Activated CD4-positive, alpha-beta T cell treated with anti-CD3 and anti-CD28 coated beads, Interleukin-2, amount 50 U/mL, for 16 hours (primary cell): Measurements from ENCODE around the gene PLPP3.

Source experiments
- DNase-seq: peaks from one replicate; pipeline ENCODE4 v3.0.0-alpha.2; 2020

PLPP3 gene

DNA sequence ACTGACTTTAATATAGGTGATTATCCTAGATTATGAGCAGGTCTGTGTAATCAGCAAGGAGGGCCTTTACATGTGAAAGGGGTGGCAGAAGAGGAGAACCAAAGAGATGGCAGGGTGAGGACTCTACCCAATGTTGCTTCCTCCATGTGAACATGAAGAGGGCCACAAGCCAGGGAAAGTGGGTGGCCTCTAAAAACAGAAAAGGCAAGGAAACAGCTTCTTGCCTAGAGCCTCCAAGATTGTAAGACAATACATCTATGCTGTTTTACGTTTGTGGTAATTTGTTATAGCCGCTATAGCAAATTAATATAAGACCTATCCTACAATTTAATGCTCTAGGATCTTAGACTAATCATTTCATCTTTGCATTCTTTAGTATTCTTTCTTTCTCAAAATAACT is 85.5 kb downstream of the PLPP3 start:
- DNase-seq: no peak

DNA sequence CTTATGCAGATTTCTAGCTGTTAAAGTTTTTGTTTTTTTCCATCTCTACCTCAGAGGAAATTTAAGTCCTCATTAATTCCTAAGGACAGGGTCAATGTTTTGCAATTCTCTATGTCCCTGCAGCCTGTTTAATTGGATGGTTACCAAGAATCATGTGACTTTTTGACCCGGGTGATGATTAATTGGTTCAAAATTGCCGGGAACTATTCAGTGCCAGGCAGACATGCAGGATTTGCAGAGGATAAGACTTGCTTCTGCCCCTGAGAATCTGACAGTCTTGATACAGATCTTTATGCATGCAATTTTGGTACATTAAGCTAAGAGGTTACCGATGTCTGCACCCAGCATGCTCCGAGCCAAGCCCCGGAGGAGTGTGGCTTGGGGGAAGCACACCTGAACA is 87.9 kb downstream of the PLPP3 start:
- DNase-seq: no peak

GRCh38 chr1:56490619-56491018 is 88.7 kb downstream of the PLPP3 start:
- DNase-seq: no peak

- no peak for DNase-seq
Measured at GRCh38 chr1:56489695-56490094, 89.7 kb downstream of the PLPP3 start.

DNA sequence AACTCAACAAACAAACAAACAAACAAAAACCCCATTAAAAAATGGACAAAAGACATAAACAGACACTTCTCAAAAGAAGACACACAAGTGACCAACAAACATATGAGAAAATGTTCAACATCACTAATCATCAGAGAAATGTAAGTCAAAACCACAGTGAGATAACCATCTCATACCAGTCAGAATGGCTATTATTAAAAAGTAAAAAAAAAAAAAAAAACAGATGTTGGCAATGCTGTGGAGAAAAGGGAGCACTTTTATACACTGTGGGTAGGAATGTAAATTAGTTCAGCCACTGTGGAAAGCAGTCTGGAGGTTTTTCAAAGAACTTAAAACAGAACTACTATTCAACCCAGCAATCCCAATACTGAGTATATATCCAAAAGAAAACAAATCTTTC is 94.7 kb downstream of the PLPP3 start:
- no peak for DNase-seq

GRCh38 chr1:56483104-56483503 is 96.3 kb downstream of the PLPP3 start:
- DNase-seq: no peak

DNA sequence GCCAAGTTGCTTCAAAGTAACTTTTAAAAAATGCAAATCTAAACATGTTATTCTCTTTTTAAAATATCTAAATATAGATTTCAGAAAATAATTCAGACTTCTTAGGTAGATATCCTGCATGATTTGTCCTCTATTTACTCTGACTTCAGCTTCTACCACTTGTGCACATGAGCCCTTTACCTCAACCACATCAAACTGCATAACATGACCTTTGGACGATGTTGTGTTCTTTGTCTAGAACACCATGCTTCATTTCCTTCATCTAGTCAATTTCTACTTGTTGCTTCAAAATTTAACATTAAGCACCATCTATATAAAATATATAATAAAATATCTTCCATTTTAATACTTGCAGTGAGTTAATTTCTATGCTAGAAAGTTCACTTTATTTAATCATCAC is 96.9 kb downstream of the PLPP3 start:
- DNase-seq: no peak

DNA sequence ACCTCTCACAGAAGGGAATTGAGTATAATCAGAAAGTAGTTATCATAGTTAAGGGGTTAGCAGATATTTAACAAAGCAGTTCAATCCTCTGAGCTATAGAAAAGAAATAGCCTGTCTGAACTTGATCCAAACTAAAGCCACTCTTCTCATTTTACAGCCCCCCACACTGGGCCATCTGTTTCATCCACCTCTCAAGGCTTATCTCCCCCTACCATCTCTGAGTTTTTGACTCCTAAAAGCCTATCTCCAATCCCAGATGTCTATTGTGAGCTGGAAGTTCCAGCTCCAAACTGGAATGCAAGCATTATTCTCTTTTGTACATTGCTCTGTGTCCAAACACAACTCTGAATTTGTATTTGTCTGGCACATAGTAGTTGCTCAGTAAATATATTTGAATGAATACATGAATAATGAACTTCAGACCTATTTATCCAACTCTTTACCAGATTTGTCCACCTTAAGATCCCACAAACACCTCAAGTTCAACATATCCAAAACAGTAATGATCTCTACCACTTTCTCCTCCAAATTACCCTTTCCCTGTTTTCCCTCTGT is 98.1 kb downstream of the PLPP3 start:
- no peak for DNase-seq

GRCh38 chr1:56478734-56479133 is 100.6 kb downstream of the PLPP3 start:
- DNase-seq: no peak

GRCh38 chr1:56477164-56478111 is 101.9 kb downstream of the PLPP3 start:
- no peak for DNase-seq

GRCh38 chr1:56473582-56474270 is 105.6 kb downstream of the PLPP3 start:
- DNase-seq: no peak

GRCh38 chr1:56472860-56473259 is 106.5 kb downstream of the PLPP3 start:
- no peak for DNase-seq

DNA sequence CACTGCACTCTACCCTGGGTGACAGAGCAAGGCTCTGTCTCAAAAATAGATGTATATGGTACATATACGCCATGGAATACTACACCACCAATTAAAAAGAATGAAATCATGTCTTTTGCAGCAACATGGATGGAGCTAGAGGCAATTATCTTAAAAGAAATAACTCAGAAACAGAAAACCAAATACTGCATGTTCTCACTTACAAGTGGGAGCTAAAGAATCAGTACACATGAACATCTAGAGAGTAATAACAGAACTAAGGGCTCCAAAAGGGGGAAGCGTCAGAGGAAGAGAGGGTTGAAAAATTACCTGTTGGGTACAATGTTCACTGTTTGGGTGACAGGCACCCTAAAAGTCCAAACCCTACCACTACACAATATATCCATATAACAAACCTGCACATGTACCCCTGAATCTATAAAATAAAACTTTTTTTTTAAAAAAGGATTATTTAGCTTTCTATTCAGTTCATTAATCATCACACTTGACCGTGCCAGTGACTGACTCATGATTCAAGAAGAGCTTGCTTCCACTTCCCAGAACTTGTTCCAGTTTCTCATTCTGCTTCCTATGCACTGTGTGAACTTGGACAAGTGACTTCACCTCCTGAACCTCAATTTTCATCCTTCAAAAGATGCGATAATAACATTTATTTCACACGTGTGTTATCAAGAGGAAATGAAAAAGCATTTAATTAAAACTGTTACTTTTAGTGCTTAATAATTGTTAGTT is 109.6 kb downstream of the PLPP3 start:
- DNase-seq: no peak

GRCh38 chr1:56468518-56468917 is 110.8 kb downstream of the PLPP3 start:
- DNase-seq: no peak

DNA sequence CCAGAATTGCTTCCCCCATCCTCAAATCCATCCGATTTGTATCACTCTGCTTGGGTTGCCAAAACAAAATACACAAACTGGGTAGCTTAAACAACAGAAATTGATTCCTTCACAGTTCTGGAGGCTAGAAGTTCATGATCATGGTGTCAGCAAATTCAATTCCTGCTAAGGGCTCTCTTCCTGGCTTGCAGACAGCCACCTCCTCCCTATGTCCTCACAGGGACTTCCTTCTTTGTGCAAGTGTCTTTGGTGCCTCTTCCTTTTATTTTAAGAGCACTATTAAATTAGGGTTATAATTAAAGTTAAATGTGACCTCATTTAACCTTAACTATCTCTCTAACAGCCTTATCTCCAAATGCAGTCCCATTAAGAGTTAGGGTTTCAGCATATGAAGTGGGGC is 112.8 kb downstream of the PLPP3 start:
- no peak for DNase-seq

DNA sequence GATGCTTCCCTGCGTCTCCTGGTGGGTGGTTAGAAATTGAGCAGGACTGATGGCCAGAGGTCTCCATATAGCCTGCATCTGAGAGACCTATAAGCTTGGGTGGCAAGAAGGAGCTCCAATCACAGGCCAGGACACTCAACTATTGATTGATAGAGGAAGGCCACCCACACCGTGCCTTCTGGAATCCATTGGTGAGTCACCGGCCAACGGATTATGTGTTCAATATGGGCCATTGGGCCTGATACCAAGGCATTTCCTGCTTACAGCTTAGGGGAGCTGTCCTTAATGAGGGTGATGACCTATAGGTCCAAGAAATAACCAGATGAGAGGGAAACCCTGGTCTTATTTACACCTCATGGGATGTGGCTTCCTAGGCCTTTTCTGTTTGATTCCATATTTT is 115.1 kb downstream of the PLPP3 start:
- DNase-seq: no peak

- DNase-seq: no peak
Measured at GRCh38 chr1:56463376-56463775, 116.0 kb downstream of the PLPP3 start.

DNA sequence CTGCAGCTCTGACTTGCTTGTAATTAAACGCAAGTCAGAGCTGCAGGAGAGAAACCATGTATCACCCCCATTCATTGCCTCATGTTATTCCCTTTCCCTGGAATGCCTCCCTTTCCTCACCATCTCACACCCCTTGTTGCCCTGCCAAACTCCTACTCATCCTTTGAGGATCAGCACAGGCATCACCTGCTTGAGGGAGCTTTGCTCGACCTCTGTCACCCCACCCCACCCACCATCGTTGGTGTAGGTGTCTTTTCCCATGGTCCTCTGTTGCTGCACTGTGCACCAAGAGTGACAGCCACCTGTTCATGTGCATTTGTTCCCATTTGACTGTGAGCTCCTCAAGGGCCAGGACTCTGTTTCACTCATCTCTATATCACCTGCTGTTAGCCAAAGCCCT is 117.2 kb downstream of the PLPP3 start:
- DNase-seq: no peak

GRCh38 chr1:56461158-56462127 is 117.9 kb downstream of the PLPP3 start:
- DNase-seq: no peak

GRCh38 chr1:56459260-56459659 is 120.1 kb downstream of the PLPP3 start:
- DNase-seq: no peak

DNA sequence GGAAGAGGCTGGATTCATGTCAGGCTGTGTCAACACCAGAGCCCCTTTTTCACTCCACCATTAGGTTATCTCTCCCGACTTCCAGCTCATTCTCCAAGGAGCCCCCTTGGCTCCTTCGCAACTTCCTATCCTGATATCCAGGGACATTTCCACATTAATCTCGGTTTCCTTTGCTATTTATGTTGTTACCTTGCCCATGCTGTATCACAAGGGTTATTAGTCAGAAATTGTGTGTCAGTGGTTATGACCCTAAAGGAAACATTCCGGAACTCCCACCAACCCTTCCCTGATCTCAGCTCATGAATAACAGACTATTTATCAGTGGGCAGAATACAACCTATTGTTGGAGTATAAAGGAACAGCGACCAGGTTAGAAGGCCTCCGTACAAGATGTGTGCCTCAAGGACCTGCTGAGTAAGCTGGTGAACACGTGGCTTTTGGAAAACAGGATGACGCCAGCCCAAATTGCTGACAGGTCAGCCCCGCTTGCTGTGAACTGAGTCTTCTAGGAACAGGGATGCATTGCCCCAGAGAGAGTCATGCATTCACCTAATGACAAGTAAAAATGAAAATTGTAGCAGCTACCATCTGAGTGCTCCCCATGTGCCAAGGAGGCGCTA is 121.5 kb downstream of the PLPP3 start:
- DNase-seq: no peak
